Measurements from ENCODE around the gene SP3. TPM values are rescaled to one million over a fixed set of nuclear protein-coding genes. Genes with fewer than 3 reads are reported as not detected.

Gene SP3
- total RNA-seq, 1 donor from 2014 or later: 215 TPM

DNA sequence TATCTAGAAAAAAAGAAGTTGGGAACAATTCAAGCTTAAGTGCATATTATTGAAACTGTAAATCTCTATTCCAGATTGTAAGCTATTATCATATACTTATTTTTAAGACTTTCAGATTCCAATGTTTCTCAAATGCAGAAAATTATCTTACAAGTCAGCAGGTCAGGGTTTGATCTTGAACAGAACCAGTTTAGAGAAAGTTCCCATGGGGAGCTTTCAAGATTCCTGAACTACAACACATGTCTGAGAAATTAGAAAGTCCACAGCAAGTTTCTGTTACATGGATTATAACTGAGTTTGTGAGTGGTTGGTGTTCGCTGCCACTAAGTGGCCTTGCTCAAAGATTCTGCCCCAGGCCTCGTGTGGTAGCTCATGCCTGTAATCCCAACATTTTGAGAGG is 31.6 kb upstream of the SP3 start:
- DNase-seq: no peak

DNA sequence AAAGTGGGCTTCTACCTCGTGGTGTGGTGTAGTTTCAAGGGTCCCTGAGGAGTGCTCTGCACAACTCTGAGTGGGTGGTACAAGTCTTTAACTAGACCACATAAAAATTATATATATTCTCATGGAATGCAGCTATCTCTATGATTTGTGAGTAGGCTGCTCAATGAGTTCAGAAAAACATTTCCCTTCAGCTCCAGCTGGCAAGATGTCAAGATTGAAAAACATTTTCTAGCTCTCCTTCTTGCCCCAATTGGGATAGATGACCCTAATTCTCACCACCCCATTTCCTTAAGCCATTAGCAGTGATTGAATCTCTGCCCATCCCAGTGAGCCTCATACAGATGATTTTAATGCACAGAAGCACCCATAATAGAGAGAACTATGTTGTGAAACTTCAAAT is 28.3 kb upstream of the SP3 start:
- DNase-seq: no peak

- DNase-seq: no peak
These were observed 26.8 kb upstream of the SP3 start for GRCh38 chr2:173991856-173992588.

- no peak for DNase-seq
These were observed 26.0 kb upstream of the SP3 start for GRCh38 chr2:173990970-173991819.

- DNase-seq: no peak
These were observed 25.1 kb upstream of the SP3 start for GRCh38 chr2:173990245-173990644.

- no peak for DNase-seq
These were observed 24.7 kb upstream of the SP3 start for GRCh38 chr2:173989884-173990215.

GRCh38 chr2:173989160-173989883 is 24.1 kb upstream of the SP3 start:
- no peak for DNase-seq

GRCh38 chr2:173986805-173987204 is 21.6 kb upstream of the SP3 start:
- no peak for DNase-seq

DNA sequence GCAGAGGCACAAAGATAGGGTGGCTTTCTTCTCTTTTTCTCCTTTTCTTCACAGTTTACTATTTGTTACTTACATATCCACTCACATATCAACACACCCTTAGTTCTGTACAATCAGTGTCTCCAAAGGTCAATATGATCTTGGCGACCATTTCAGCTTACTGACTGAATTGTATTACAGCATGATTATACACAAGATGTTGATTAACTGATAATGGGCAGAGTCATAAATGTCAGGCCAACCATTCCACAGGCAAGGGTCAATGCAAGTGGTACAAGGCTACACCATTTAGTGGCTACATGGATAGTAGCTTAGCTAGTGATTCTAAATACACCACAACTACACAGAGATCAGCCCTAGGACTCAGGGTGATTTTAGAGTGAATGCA is 20.4 kb upstream of the SP3 start:
- no peak for DNase-seq

- DNase-seq: no peak
These were observed 19.9 kb upstream of the SP3 start for GRCh38 chr2:173984866-173985604.

DNA sequence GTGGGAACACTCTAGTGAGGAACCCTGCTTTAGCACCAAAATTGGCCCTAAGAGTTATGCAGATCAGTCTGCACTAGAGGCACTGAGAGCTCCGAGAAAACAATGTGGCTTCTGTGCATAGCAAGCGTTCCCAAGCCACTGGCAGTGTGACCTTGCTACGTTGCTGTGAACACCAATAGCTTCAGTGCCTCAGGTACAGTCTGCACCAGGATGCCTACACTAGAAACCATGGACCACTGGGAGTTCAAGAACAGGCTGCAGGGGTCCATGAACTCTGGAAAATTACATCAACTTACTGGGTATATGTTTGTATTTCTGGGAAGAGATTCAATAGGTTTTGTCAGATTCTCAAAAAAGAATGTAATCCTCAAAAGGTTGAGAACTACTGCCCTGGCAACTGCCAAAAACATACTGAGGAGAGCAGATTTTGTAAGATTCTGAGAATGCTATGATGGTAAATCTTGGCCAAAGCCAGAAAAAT is 18.3 kb upstream of the SP3 start:
- no peak for DNase-seq

DNA sequence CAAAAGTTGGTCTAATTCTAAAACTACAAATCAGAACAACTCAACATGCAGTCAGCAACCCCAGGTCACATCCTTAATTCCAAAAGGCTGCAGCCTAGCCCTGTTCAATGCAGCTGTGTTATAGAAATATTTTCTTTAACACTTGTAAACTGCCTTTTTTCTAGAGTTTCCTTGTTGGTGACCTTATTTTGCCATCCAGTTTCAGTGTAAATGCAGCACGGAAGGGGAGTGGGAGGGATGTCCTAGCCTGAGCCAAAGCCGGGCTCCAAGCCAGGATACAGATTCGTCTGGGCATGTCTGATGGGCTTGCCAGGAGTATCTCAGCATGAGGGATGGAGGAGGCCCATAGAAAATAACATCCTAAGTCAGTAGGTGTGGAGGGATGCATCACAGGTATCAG is 17.7 kb upstream of the SP3 start:
- DNase-seq: peak; percentile 59

DNA sequence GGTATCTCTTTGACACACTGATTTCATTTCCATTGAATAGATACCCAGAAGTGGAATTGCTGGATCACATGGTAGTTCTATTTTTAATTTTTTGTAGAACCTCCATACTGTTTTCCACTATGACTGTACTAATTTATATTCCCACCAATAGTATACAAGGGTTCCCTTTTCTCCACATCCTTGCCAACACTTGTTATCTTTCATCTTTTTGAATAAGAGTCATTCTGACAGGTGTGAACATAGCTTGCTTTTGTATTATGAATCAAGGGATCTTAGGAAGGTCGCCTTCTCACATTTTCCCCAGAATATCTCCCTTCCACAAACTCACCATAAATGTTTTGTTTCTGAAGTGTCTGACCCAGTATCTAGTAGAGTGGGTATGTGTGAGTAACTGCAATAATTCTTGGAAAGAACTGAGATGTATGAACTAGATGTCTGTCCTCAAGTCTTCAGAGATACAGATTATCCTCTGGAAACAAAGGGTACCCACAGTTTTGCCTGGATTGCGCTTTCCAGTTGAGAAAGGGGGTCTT is 17.1 kb upstream of the SP3 start:
- no peak for DNase-seq

- no peak for DNase-seq
These were observed 16.3 kb upstream of the SP3 start for GRCh38 chr2:173981520-173981919.

- no peak for DNase-seq
These were observed 14.7 kb upstream of the SP3 start for GRCh38 chr2:173979751-173980351.

DNA sequence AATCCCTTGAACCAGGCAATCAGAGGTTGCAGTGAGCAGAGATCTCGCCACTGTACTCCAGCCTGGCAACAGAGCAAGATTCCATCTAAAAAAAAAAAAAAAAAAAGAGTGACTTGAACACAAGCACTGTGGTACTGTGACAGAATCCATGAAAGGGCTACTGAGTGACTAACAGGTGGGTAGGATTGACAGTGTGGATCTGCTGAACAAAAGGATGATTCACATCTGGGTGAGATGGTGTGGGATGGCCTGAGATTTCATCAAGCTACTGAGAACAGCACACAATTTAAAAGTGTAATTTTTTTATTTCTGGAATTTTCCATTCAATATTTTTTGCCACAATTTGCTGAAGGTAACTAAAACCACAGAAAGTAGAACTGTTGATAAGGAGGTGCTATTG is 13.3 kb upstream of the SP3 start:
- no peak for DNase-seq

GRCh38 chr2:173972636-173973035 is 7.5 kb upstream of the SP3 start:
- no peak for DNase-seq

- no peak for DNase-seq
These were observed 7.0 kb upstream of the SP3 start for GRCh38 chr2:173972165-173972564.

- DNase-seq: no peak
These were observed 5.3 kb upstream of the SP3 start for GRCh38 chr2:173970516-173970924.

- no peak for DNase-seq
These were observed 4.7 kb upstream of the SP3 start for GRCh38 chr2:173969886-173970285.

DNA sequence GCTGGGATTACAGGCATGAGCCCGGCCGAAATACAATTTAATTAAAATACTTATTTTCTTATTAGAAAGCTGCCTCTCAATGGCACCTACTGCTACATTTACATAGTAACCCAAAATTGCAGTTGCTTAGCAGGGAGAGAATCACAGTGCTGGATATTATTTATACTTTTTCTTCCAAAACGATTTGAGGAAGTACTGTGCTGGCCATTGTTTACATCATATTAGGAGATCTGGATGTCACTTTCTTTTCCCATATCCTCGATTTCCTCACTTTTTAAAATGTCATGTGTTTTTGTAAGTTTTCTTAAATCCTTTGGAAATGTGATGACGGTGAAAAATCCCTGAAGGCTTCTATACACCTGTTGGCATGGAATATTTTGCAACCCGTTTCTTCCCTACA is 3.4 kb upstream of the SP3 start:
- no peak for DNase-seq

Measured in occipital lobe (tissue), 2 donors.